Osteocyte (in vitro differentiated cells): Measurements from ENCODE around the gene RETREG2. TPM values are rescaled to one million over a fixed set of nuclear protein-coding genes. Genes with fewer than 3 reads are reported as not detected.
A peak's percentile ranks its signal among the peaks of the same experiment; 100 is the strongest.

Experiments used
- DNase-seq: peaks from one replicate; pipeline ENCODE4 v3.0.0; 2021; ENCODE audit warnings: mixed read lengths; ENCODE audit not compliant: unreplicated experiment; ENCODE audit errors: extremely low spot score
- H3K27ac Mint-ChIP-seq: one replicate; pipeline ENCODE4 v1.8.0; 2021; ENCODE audit warnings: mild to moderate bottlenecking, mixed read lengths; ENCODE audit not compliant: unreplicated experiment
- H3K27me3 Mint-ChIP-seq: one replicate; pipeline ENCODE4 v1.8.0; 2021; ENCODE audit warnings: mixed read lengths; ENCODE audit not compliant: unreplicated experiment
- H3K36me3 Mint-ChIP-seq: one replicate; pipeline ENCODE4 v1.8.0; 2021; ENCODE audit warnings: mixed read lengths; ENCODE audit not compliant: unreplicated experiment
- H3K4me1 Mint-ChIP-seq: one replicate; pipeline ENCODE4 v1.8.0; 2021; ENCODE audit warnings: mixed read lengths; ENCODE audit not compliant: unreplicated experiment
- H3K4me3 Mint-ChIP-seq: one replicate; pipeline ENCODE4 v1.8.0; 2021; ENCODE audit warnings: mild to moderate bottlenecking, moderate library complexity, mixed read lengths; ENCODE audit not compliant: unreplicated experiment
- H3K9me3 Mint-ChIP-seq: one replicate; pipeline ENCODE4 v1.8.0; 2021; ENCODE audit warnings: mixed read lengths; ENCODE audit not compliant: unreplicated experiment
- CTCF ChIP-seq: fragments of 200-600 bp; sonication (generic); IDR thresholded peaks from 2 replicates; pipeline ENCODE4 v1.5.0; 2021; ENCODE audit warnings: antibody characterized with exemption, mild to moderate bottlenecking, moderate library complexity
- total RNA-seq: library from RNA; stranded (reverse); gene quantifications from 2 replicates; pipeline ENCODE4 v1.2.1, GENCODE V29; 2021

The RETREG2 gene
- total RNA-seq, 1 donor from 2014 or later = 101 TPM

- TF ChIP-seq CTCF = no peak
- Mint-ChIP-seq H3K4me3 (no peak overlapping the region), H3K36me3 (peaks cover 7% of the 10 kb centered on the region), H3K27me3 (no peaks in the 10 kb centered on the region), H3K4me1 (peaks cover 25% of the 10 kb centered on the region), H3K27ac (no peak overlapping the region), H3K9me3 (no peaks in the 10 kb centered on the region)
- DNase-seq = no peak
Measured at GRCh38 chr2:219205165-219205538, 27.1 kb downstream of the RETREG2 start.

GRCh38 chr2:219205981-219206327 lies 27.9 kb downstream of the RETREG2 start:
- H3K36me3 Mint-ChIP-seq = peaks cover 7% of the 10 kb centered on the region

GRCh38 chr2:219206328-219207133 lies 28.5 kb downstream of the RETREG2 start, which contains the start of gene ZFAND2B:
Gene ZFAND2B (plus strand): TSS chr2:219206782. CDS start chr2:219206988, 206 bp downstream.
- Mint-ChIP-seq H3K4me1 (peaks cover 25% of the 10 kb centered on the region), H3K4me3 (peak within 1 kb of the TSS; percentile 89), H3K9me3 (no peaks in the 10 kb centered on the region), H3K36me3 (peaks cover 7% of the 10 kb centered on the region), H3K27ac (peak within 1 kb of the TSS; percentile 96), H3K27me3 (no peaks in the 10 kb centered on the region)
- TF ChIP-seq CTCF = no peak
- peak; percentile 99 for DNase-seq

More at GRCh38 chr2:219205981-219206327, 27.9 kb downstream of the RETREG2 start:
- H3K4me1 Mint-ChIP-seq = peaks cover 25% of the 10 kb centered on the region
- peak overlapping the region; percentile 89 for H3K4me3 Mint-ChIP-seq
- no peaks in the 10 kb centered on the region for H3K9me3 Mint-ChIP-seq
- no peak for TF ChIP-seq CTCF
- H3K27ac Mint-ChIP-seq = peak overlapping the region; percentile 96
- H3K27me3 Mint-ChIP-seq = no peaks in the 10 kb centered on the region
- no peak for DNase-seq

- Mint-ChIP-seq H3K36me3 (peaks cover 7% of the 10 kb centered on the region), H3K4me1 (peaks cover 25% of the 10 kb centered on the region), H3K27me3 (no peaks in the 10 kb centered on the region), H3K27ac (peak overlapping the region; percentile 57), H3K4me3 (peak overlapping the region; percentile 89), H3K9me3 (no peaks in the 10 kb centered on the region)
- TF ChIP-seq CTCF = no peak
- DNase-seq = no peak
Measured at GRCh38 chr2:219207134-219207883, 29.2 kb downstream of the RETREG2 start.
